Endothelial cell (in vitro differentiated cells): ENCODE data around the gene ANKRD16. TPM values are rescaled to one million over a fixed set of nuclear protein-coding genes. Genes with fewer than 3 reads are reported as not detected.

Experiments used
- DNase-seq: peaks from one replicate; pipeline ENCODE4 v3.0.0; 2021; ENCODE audit warnings: low spot score
- H3K27ac Mint-ChIP-seq: one replicate; pipeline ENCODE4 v1.8.0; 2021; ENCODE audit warnings: mixed read lengths, inconsistent platforms; ENCODE audit not compliant: unreplicated experiment
- H3K27me3 Mint-ChIP-seq: one replicate; pipeline ENCODE4 v1.8.0; 2021; ENCODE audit warnings: mild to moderate bottlenecking, moderate library complexity, mixed read lengths, inconsistent platforms; ENCODE audit not compliant: unreplicated experiment
- H3K36me3 Mint-ChIP-seq: one replicate; pipeline ENCODE4 v1.8.0; 2021; ENCODE audit warnings: mild to moderate bottlenecking, low read depth, mixed read lengths, inconsistent platforms; ENCODE audit not compliant: unreplicated experiment
- H3K4me1 Mint-ChIP-seq: one replicate; pipeline ENCODE4 v1.8.0; 2021; ENCODE audit warnings: mild to moderate bottlenecking, mixed read lengths, inconsistent platforms; ENCODE audit not compliant: unreplicated experiment
- H3K4me3 Mint-ChIP-seq: one replicate; pipeline ENCODE4 v1.8.0; 2021; ENCODE audit warnings: mild to moderate bottlenecking, mixed read lengths, inconsistent platforms; ENCODE audit not compliant: unreplicated experiment
- H3K9me3 Mint-ChIP-seq: one replicate; pipeline ENCODE4 v1.8.0; 2021; ENCODE audit warnings: mixed read lengths, inconsistent platforms; ENCODE audit not compliant: unreplicated experiment
- CTCF ChIP-seq: fragments of 200-600 bp; sonication (generic); IDR thresholded peaks from one replicate; pipeline ENCODE4 v1.5.0; 2021; ENCODE audit warnings: antibody characterized with exemption; ENCODE audit not compliant: unreplicated experiment
- total RNA-seq: library from RNA; stranded (reverse); fragmentation: NEBNext Ultra II Directional; extraction: Animal tissue kit (Norgen Biotek cat#: 25700); gene quantifications from one replicate; pipeline ENCODE4 v1.2.1, GENCODE V29; 2021; ENCODE audit not compliant: unreplicated experiment

Gene ANKRD16
- total RNA-seq, 1 donor from 2014 or later, result 6.6 TPM

- TF ChIP-seq CTCF, result no peak
- Mint-ChIP-seq H3K9me3 (no peaks in the 10 kb centered on the region), H3K36me3 (peaks cover 29% of the 10 kb centered on the region), H3K4me1 (peaks cover 6% of the 10 kb centered on the region), H3K27ac (peak overlapping the region; percentile 62), H3K27me3 (peaks cover 2% of the 10 kb centered on the region), H3K4me3 (no peak overlapping the region)
- DNase-seq, result no peak
These were observed 17.0 kb upstream of the ANKRD16 start for GRCh38 chr10:5906651-5907050.

GRCh38 chr10:5905854-5906507 lies 16.3 kb upstream of the ANKRD16 start:
- Mint-ChIP-seq H3K36me3 (peaks cover 25% of the 10 kb centered on the region), H3K4me3 (no peak overlapping the region), H3K4me1 (peaks cover 6% of the 10 kb centered on the region), H3K27me3 (peaks cover 2% of the 10 kb centered on the region), H3K27ac (no peak overlapping the region), H3K9me3 (no peaks in the 10 kb centered on the region)
- DNase-seq, result peak; percentile 15
- TF ChIP-seq CTCF, result no peak

GRCh38 chr10:5904227-5904626 lies 14.5 kb upstream of the ANKRD16 start:
- Mint-ChIP-seq H3K36me3 (peaks cover 22% of the 10 kb centered on the region), H3K4me1 (peaks cover 6% of the 10 kb centered on the region), H3K27ac (no peak overlapping the region), H3K9me3 (no peaks in the 10 kb centered on the region), H3K27me3 (no peaks in the 10 kb centered on the region), H3K4me3 (no peak overlapping the region)
- no peak for DNase-seq
- TF ChIP-seq CTCF, result no peak

- H3K9me3 Mint-ChIP-seq, result no peaks in the 10 kb centered on the region
- DNase-seq, result no peak
- H3K4me3 Mint-ChIP-seq, result no peak overlapping the region
- H3K36me3 Mint-ChIP-seq, result peaks cover 17% of the 10 kb centered on the region
- no peak overlapping the region for H3K27ac Mint-ChIP-seq
- no peak for TF ChIP-seq CTCF
- H3K27me3 Mint-ChIP-seq, result no peaks in the 10 kb centered on the region
- peaks cover 6% of the 10 kb centered on the region for H3K4me1 Mint-ChIP-seq
These were observed 13.9 kb upstream of the ANKRD16 start for GRCh38 chr10:5903563-5903962.

GRCh38 chr10:5902511-5903274 lies 13.0 kb upstream of the ANKRD16 start:
- TF ChIP-seq CTCF, result no peak
- no peak overlapping the region for H3K27ac Mint-ChIP-seq
- no peak for DNase-seq
- no peak overlapping the region for H3K4me3 Mint-ChIP-seq
- H3K36me3 Mint-ChIP-seq, result peaks cover 17% of the 10 kb centered on the region
- H3K9me3 Mint-ChIP-seq, result no peaks in the 10 kb centered on the region
- peaks cover 6% of the 10 kb centered on the region for H3K4me1 Mint-ChIP-seq
- no peaks in the 10 kb centered on the region for H3K27me3 Mint-ChIP-seq
